HK-2 (cell line): ENCODE data around the gene ODAD2.
"Not testable (repeated sequence)": the region's sequence is repeated elsewhere in the genome, so short reads cannot be mapped to it uniquely, and the experiment has no call there.

ENCODE experiments used
- DNase-seq: peaks from one replicate; pipeline ENCODE4 v3.0.0-alpha.2; 2018; ENCODE audit not compliant: unreplicated experiment

ODAD2 gene, protein sequence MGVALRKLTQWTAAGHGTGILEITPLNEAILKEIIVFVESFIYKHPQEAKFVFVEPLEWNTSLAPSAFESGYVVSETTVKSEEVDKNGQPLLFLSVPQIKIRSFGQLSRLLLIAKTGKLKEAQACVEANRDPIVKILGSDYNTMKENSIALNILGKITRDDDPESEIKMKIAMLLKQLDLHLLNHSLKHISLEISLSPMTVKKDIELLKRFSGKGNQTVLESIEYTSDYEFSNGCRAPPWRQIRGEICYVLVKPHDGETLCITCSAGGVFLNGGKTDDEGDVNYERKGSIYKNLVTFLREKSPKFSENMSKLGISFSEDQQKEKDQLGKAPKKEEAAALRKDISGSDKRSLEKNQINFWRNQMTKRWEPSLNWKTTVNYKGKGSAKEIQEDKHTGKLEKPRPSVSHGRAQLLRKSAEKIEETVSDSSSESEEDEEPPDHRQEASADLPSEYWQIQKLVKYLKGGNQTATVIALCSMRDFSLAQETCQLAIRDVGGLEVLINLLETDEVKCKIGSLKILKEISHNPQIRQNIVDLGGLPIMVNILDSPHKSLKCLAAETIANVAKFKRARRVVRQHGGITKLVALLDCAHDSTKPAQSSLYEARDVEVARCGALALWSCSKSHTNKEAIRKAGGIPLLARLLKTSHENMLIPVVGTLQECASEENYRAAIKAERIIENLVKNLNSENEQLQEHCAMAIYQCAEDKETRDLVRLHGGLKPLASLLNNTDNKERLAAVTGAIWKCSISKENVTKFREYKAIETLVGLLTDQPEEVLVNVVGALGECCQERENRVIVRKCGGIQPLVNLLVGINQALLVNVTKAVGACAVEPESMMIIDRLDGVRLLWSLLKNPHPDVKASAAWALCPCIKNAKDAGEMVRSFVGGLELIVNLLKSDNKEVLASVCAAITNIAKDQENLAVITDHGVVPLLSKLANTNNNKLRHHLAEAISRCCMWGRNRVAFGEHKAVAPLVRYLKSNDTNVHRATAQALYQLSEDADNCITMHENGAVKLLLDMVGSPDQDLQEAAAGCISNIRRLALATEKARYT

GRCh38 chr10:27998954-27999275 lies at the start of gene ODAD2:
TSS of gene ODAD2 (minus strand) at chr10:27999079. CDS start at chr10:27995142, 3,937 bp downstream.
- no peak for DNase-seq

DNA sequence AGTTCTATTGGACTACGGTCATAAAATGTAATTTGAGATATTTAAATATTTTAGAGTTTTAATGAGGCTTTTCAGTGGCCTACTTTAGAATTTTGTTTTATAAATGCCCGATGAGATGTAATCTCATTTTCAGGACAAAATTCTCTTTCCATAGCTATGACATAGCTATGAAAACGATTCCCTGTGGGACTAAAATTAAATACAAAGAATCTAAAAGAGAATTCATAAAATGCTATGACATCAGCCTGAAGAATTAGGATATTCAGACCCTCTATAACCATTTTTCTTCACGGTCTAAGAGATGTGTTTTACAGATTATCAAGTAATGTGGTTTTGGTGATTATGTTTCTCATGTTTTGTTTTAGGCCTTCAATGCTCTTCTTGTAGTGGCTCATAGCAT lies 48.2 kb upstream of the ODAD2 start:
- no peak for DNase-seq

DNA sequence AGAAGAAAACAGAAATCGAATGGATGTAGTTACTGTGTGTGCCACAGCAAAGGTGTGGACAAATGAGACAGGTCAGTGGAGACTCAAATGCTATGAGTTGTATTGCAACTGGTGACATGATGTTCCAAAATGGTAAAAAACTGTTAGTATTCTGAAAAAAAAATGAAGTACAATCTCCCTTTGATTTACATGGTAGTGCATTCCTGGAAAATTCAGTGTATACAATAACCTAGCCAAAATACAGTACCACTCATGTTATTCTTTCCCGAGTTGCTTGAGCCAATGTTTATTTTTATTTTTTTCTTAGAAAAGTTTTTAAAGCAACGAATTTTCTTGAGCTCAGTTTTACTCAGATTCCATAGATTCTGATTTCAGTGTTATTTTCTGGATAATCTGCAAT lies 47.7 kb upstream of the ODAD2 start:
- no peak for DNase-seq

DNA sequence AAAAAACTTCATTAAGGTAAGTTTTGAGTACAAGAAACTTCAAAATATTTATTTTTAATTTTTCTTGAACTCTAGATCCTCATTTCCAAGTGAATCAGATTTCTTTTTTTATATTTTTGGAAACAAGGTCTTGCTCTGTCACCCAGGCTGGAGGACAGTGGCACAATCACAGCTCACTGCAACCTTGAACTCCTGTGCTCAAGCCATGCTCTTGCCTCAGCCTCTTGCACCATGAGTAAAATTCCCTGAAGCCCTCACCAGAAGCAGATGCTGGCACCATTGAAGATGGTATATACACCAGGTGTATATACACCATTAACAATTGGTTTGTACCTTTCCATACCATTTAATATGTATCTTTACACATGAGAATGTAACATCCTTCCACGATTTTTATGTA lies 45.1 kb upstream of the ODAD2 start:
- DNase-seq: no peak

DNA sequence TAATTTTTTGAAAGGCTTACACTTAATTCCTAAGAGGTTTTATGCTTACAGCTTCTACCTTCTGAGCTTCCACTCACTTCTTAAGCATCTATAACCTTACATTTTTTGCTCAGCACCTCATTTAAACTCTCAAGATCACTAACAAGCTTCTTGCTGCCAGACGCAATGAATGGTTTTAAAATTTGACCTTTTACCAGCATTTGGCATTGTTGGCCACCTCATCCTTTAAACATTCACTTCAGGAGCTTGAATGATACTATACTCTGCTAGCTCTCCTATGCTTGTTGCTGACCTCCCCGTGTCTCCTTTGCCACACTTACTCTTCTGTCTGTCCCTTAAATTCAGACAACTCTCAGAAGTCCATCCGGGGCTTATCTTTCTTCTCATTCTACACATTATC lies 37.7 kb upstream of the ODAD2 start:
- DNase-seq: no peak

- no peak for DNase-seq
Measured at GRCh38 chr10:28020993-28021982, 22.4 kb upstream of the ODAD2 start.

GRCh38 chr10:28020080-28020860 lies 21.4 kb upstream of the ODAD2 start:
- DNase-seq: no peak

DNA sequence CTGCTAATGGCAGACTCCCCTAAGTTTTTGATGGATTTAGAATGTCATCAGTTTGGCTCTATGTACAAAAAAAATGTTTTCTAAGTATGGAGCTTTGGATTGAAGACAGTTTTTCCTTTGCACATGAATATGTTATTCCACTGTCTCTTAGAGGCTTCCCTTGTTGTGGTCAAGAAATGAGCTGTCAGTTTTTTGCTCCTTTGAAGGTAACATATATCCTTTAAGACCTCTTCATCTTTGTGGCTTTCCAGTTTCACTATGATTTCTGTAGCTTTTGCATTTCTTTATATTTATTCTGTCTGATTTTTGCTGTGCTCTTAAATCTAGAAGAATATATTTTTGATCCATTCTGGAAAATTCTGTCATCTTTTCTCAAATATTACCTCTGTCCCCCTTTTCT lies 15.8 kb upstream of the ODAD2 start:
- no peak for DNase-seq

DNA sequence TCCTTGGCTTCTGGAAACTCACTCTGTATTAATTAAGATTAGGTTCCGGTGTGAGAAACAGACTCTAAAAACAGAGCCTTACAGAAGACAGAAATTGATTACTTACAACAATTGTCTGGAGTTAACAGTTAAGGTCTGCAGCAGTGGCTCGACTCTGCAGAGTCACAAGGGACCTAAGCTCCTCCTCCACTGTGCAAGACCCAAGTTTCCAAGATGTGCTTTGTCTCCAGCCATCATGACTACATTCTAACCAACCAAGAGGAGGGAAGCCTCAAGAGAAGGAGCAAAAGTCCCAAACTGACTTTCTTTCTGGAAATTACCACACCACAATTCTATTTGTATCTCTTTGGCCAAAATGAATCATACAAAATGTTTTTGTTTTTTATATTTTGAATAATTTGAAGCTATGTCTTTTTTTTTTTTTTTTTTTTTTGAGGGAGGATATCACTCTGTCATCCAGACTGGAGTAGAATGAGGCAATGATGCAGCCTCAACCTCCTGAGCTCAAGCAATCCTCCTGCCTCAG lies 14.2 kb upstream of the ODAD2 start:
- DNase-seq: no peak

DNA sequence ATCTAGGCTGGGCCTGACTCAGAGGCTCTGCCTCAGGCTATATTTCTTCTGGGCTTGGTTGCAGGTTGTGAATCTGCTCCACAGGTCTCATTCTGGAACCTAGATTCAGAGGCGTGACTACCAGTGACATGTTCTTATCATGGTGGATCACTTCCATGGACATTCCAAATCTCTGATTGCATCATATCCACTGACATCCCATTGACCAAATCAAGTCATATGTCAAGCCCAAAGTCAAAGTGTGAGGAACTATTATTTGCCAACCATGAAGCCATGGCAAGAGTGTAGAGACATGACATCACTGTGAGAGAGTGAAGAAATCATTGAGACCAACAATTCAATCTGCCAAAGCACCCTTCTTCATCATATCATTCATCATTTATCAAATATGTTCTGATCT lies 11.9 kb upstream of the ODAD2 start:
- DNase-seq: no peak

DNA sequence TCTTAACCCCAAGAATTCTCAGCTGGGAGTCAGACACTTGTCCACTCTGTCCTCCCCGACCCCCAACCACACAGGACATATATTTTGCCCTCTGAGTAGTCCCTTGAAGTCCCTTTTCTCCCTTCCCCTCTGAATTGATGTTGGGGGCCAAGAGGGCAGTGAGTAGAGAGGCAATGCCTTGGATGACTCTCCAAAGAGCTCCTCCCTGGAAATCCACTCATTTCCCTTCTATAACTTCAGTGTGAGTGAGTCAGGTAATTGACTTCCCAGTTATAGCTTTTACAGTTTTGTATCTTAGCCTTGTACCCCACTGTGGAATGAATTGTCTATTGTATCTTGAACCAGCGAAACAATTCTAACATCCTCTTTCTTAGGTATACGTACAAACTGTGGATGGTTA lies 9.2 kb upstream of the ODAD2 start:
- DNase-seq: no peak

- no peak for DNase-seq
Measured at GRCh38 chr10:28001353-28001752, 2.5 kb upstream of the ODAD2 start.

GRCh38 chr10:27998178-27998953 lies 513 bp downstream of the ODAD2 start:
- peak; percentile 22 for DNase-seq

- no peak for DNase-seq
Measured at GRCh38 chr10:27997865-27998177, 1.1 kb downstream of the ODAD2 start.

DNA sequence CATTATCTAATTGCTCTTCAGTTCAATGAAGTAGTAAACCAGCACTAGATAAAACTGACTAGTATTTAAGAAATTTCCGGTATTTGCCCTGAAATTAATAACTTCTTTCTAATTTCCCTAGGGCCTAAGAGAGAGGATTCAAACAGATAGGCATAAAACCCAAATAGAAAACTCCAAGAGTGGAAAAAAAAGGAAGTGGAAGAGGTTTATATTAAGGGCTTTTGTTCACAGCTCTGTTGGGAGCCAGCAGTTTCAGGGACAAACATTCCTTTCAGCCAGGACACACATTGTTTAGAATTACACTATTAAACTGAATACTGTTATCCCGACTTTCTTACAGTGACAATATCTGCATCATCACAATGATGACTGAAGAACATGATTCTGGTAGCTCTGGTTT lies 3.6 kb downstream of the ODAD2 start:
- no peak for DNase-seq

GRCh38 chr10:27989357-27989756 lies 9.5 kb downstream of the ODAD2 start:
- DNase-seq: not testable (repeated sequence)

- DNase-seq: no peak
Measured at GRCh38 chr10:27986821-27987220, 12.1 kb downstream of the ODAD2 start.

- no peak for DNase-seq
Measured at GRCh38 chr10:27982875-27983543, 15.9 kb downstream of the ODAD2 start.

DNA sequence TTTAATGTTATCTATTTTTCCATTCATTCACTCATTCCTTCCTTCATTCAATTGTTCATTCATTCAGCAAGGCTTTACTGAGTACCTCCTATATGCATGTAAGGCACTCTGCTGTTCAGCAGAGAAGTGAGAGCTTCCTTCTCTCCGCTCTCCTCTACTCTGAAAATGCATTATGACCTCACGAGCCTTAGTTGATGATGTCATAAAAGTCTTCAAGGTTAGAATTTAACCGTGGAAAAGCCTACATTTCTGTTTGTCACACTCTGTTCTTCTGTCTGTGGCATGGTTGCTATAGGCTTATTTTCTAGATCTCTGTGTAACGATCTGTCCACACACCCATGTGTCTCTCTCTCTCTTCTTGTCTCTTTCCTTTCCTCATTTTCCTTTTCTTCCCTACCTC lies 17.1 kb downstream of the ODAD2 start:
- no peak for DNase-seq
